ENCODE results near the gene GPS2. TPM values are rescaled to one million over a fixed set of nuclear protein-coding genes. Genes with fewer than 3 reads are reported as not detected.

GPS2 gene
- total and polyA plus RNA-seq, 2 donors (not counting 3 experiments of a cell fraction or from before 2014, with no cell fraction given): 51.6 to 132 TPM

DNA sequence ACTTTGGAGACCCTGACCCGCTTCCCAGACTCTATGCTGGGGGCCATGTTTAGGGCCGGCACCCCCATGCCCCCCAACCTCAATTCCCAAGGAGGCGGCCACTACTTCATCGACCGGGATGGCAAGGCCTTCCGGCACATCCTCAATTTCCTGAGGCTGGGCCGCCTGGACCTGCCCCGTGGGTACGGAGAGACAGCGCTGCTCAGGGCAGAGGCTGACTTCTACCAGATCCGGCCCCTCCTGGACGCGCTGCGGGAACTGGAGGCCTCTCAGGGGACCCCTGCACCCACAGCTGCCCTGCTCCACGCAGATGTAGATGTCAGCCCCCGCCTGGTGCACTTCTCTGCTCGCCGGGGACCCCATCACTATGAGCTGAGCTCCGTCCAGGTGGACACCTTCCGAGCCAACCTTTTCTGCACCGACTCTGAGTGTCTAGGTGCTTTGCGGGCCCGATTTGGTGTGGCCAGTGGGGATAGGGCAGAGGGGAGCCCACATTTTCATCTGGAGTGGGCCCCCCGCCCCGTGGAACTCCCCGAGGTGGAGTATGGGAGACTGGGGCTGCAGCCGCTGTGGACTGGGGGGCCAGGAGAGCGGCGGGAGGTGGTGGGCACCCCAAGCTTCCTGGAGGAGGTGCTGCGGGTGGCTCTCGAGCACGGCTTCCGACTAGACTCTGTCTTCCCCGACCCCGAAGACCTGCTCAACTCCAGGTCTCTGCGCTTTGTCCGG, 37.9 kb upstream of the GPS2 start:
- Histone ChIP-seq H3K4me2 (ENCODE audit: insufficient read depth, low read length) (no peak overlapping the region), H3K36me3 (ENCODE audit: control insufficient read depth in 2 of 2, extremely low read depth in 1 of 2, insufficient read depth in 2 of 2, low read length in 2 of 2) (no peaks in the 10 kb centered on the region), H3K79me2 (ENCODE audit: control insufficient read depth, insufficient read depth, low read length) (no peaks in the 10 kb centered on the region), H3K9me3 (replicated peaks; ENCODE audit: control insufficient read depth, insufficient read depth, low read length) (no peaks in the 10 kb centered on the region), H3K4me3 (replicated peaks in 1 of 3; ENCODE audit: insufficient read depth in 1 of 3, low read depth in 1 of 3, low read length in 3 of 3) (no peak overlapping the region), H3K27ac (ENCODE audit: insufficient read depth, low read depth, low read length) (no peak overlapping the region), H3K4me1 (ENCODE audit: control insufficient read depth, extremely low read depth, insufficient read depth, low read length) (peaks cover 17% of the 10 kb centered on the region), H3K9ac (replicated peaks; ENCODE audit: extremely low read depth, insufficient read depth, low read length) (no peak overlapping the region), H4K20me1 (replicated peaks; ENCODE audit: control insufficient read depth, extremely low read depth, insufficient read depth, low read length) (no peaks in the 10 kb centered on the region), H2AFZ (ENCODE audit: low read depth, low read length) (no peak overlapping the region), H3K9me1 (replicated peaks; ENCODE audit: control insufficient read depth, extremely low read depth, insufficient read depth, low read length) (no peaks in the 10 kb centered on the region), H3K27me3 (ENCODE audit: control insufficient read depth in 2 of 2, insufficient read depth in 2 of 2, low read length in 2 of 2) (no peaks in the 10 kb centered on the region)
- ChIA-PET CTCF (interaction anchor here (1.6 to 4.0 kb wide), 5 partner anchors 9 to 236 kb away, joined by 3 to 70 read pairs (median 8); partner anchors contain the start of genes NEURL4, SOX15 and TMEM102), POLR2A (no interaction called here)
- intact Hi-C loops (cut with micrococcal nuclease) (loop anchor here (1.0 to 5.0 kb wide), 2 partner anchors 82 to 334 kb away; partner anchors contain the start of genes TMEM102, TP53 and WRAP53), dilution Hi-C loops (cut with MboI; ENCODE audit: extremely low pct_ligation_motif_present, low sequenced_read_pairs) (no loop called here)
- TF ChIP-seq CTCF (IDR thresholded peaks at IDR 0.05; ENCODE audit: extremely low read depth in 1 of 2, insufficient read depth in 1 of 2, low read depth in 1 of 2, low read length in 2 of 2) (no peak), MYC (IDR thresholded peaks at IDR 0.05; ENCODE audit: low read depth, low read length) (no peak), JUN (IDR thresholded peaks at IDR 0.05; ENCODE audit: borderline replicate concordance, insufficient read depth, insufficient read length, low read depth) (no peak), FOS (IDR thresholded peaks at IDR 0.05; ENCODE audit: borderline replicate concordance, insufficient read depth, low read length) (no peak), EZH2 (IDR thresholded peaks at IDR 0.05; ENCODE audit: borderline replicate concordance, low read depth, low read length, severe bottlenecking) (no peak), POLR2AphosphoS5 (IDR thresholded peaks at IDR 0.05; ENCODE audit: insufficient read depth, low read depth, low read length) (no peak), GATA2 (IDR thresholded peaks at IDR 0.05; ENCODE audit: insufficient read depth, insufficient read length, low read depth, low read length) (no peak), POLR2A (IDR thresholded peaks at IDR 0.05; ENCODE audit: low read depth, low read length) (no peak)
- TF ChIP-seq, protein P1, sequence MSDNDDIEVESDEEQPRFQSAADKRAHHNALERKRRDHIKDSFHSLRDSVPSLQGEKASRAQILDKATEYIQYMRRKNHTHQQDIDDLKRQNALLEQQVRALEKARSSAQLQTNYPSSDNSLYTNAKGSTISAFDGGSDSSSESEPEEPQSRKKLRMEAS (IDR thresholded peaks at IDR 0.05; ENCODE audit: insufficient read depth, insufficient read length): no peak
- no peak for DNase-seq (ENCODE audit: low read depth, low spot score)
- FAIRE-seq: no peak
- no TSS peak for BruUV-seq (replicated peaks)

Measured in endothelial cell of umbilical vein (primary cell).